Measurements from ENCODE around the gene DACT3.

- TF ChIP-seq CTCF (conservative IDR thresholded peaks at IDR 0.05; ENCODE audit: low read length) (no peak), EZH2phosphoT487 (IDR thresholded peaks at IDR 0.05; ENCODE audit: borderline replicate concordance) (no peak)
Measured at GRCh38 chr19:46606019-46606418, 55.0 kb downstream of the DACT3 start.

Measured in Loucy (cell line).